KMS-11 (cell line): Measurements from ENCODE around the gene MELK.

Experiments used
- H2AFZ ChIP-seq: fragments of 200-600 bp; sonication (generic); 2 replicates; pipeline ENCODE4 v1.6.1; 2016; ENCODE audit warnings: antibody characterized with exemption, mixed run types, low read depth
- H3K27ac ChIP-seq: fragments of 200-600 bp; sonication (generic); 2 replicates; pipeline ENCODE4 v1.6.1; 2016; ENCODE audit warnings: mild to moderate bottlenecking, mixed run types
- H3K27me3 ChIP-seq: fragments of 200-600 bp; sonication (generic); 2 replicates; pipeline ENCODE4 v1.6.1; 2017; ENCODE audit warnings: mild to moderate bottlenecking, low read depth, mixed run types, moderate library complexity; ENCODE audit not compliant: insufficient read depth
- H3K36me3 ChIP-seq: fragments of 200-600 bp; sonication (generic); 2 replicates; pipeline ENCODE4 v1.6.1; 2017; ENCODE audit warnings: mild to moderate bottlenecking, mixed run types; ENCODE audit not compliant: insufficient read depth
- H3K4me1 ChIP-seq: fragments of 200-600 bp; sonication (generic); 2 replicates; pipeline ENCODE4 v1.6.1; 2016; ENCODE audit warnings: mild to moderate bottlenecking, low read depth, mixed run types; ENCODE audit not compliant: poor library complexity, severe bottlenecking
- H3K4me2 ChIP-seq: fragments of 200-600 bp; sonication (generic); 2 replicates; pipeline ENCODE4 v1.7.0; 2016; ENCODE audit warnings: mild to moderate bottlenecking, mixed run types
- H3K4me3 ChIP-seq: fragments of 200-600 bp; sonication (generic); IDR thresholded peaks from 2 replicates; pipeline ENCODE4 v1.6.1; 2017; ENCODE audit warnings: low read depth, low read length, mixed read lengths; ENCODE audit not compliant: insufficient read depth
- H3K79me2 ChIP-seq: fragments of 200-600 bp; sonication (generic); 2 replicates; pipeline ENCODE4 v1.6.1; 2016; ENCODE audit warnings: low read depth, mixed run types; ENCODE audit not compliant: insufficient read depth
- H3K9ac ChIP-seq: fragments of 200-600 bp; sonication (generic); 2 replicates; pipeline ENCODE4 v1.6.1; 2016; ENCODE audit warnings: mild to moderate bottlenecking, mixed run types
- H4K20me1 ChIP-seq: fragments of 200-600 bp; sonication (generic); 2 replicates; pipeline ENCODE4 v1.6.1; 2016; ENCODE audit warnings: mild to moderate bottlenecking, mixed run types; ENCODE audit not compliant: insufficient read depth
- CTCF ChIP-seq: fragments of 200-600 bp; sonication (generic); conservative IDR thresholded peaks from 2 replicates; pipeline ENCODE4 v1.6.1; 2017; ENCODE audit warnings: low read depth, mild to moderate bottlenecking, antibody characterized with exemption, low read length, moderate library complexity, mixed read lengths

The MELK gene

GRCh38 chr9:36537861-36538260 is 34.8 kb upstream of the MELK start:
- TF ChIP-seq CTCF, result no peak
- no peak overlapping the region for H2AFZ ChIP-seq
- no peaks in the 10 kb centered on the region for H3K36me3 ChIP-seq
- H3K4me1 ChIP-seq, result no peaks in the 10 kb centered on the region
- no peak overlapping the region for H3K4me2 ChIP-seq
- no peaks in the 10 kb centered on the region for H3K79me2 ChIP-seq
- H3K27ac ChIP-seq, result no peak overlapping the region
- H3K27me3 ChIP-seq, result no peaks in the 10 kb centered on the region
- no peaks in the 10 kb centered on the region for H4K20me1 ChIP-seq
- no peak overlapping the region for H3K4me3 ChIP-seq
- no peak overlapping the region for H3K9ac ChIP-seq

GRCh38 chr9:36542355-36542754 is 30.3 kb upstream of the MELK start:
- no peaks in the 10 kb centered on the region for H3K4me1 ChIP-seq

GRCh38 chr9:36543916-36544315 is 28.8 kb upstream of the MELK start:
- Histone ChIP-seq H3K27me3 (no peaks in the 10 kb centered on the region), H3K36me3 (no peaks in the 10 kb centered on the region), H3K79me2 (no peaks in the 10 kb centered on the region), H3K9ac (no peak overlapping the region), H3K4me3 (no peak overlapping the region), H3K27ac (no peak overlapping the region), H2AFZ (no peak overlapping the region), H3K4me2 (no peak overlapping the region), H3K4me1 (no peaks in the 10 kb centered on the region), H4K20me1 (no peaks in the 10 kb centered on the region)
- TF ChIP-seq CTCF, result no peak

More at GRCh38 chr9:36542355-36542754, 30.3 kb upstream of the MELK start:
- Histone ChIP-seq H3K27ac (no peak overlapping the region), H3K9ac (no peak overlapping the region), H3K4me3 (no peak overlapping the region), H3K27me3 (no peaks in the 10 kb centered on the region), H3K79me2 (no peaks in the 10 kb centered on the region), H4K20me1 (no peaks in the 10 kb centered on the region), H3K36me3 (no peaks in the 10 kb centered on the region), H3K4me2 (no peak overlapping the region), H2AFZ (no peak overlapping the region)
- no peak for TF ChIP-seq CTCF

- no peak for TF ChIP-seq CTCF
- H3K79me2 ChIP-seq, result no peaks in the 10 kb centered on the region
- H3K36me3 ChIP-seq, result no peaks in the 10 kb centered on the region
- no peak overlapping the region for H3K9ac ChIP-seq
- no peak overlapping the region for H3K4me2 ChIP-seq
- H3K27me3 ChIP-seq, result no peaks in the 10 kb centered on the region
- H3K4me3 ChIP-seq, result no peak overlapping the region
- no peak overlapping the region for H2AFZ ChIP-seq
- no peaks in the 10 kb centered on the region for H4K20me1 ChIP-seq
- no peak overlapping the region for H3K27ac ChIP-seq
- no peaks in the 10 kb centered on the region for H3K4me1 ChIP-seq
Measured at GRCh38 chr9:36547598-36547997, 25.1 kb upstream of the MELK start.
